SK-N-SH treated with all-trans-retinoic acid at 6 μM for 48 hours (cell line): ENCODE data around the gene MKRN2OS.

Experiments used
- ATAC-seq: fragments of 200-7000 bp; cut with Tn5 transposase; 3 replicates; pipeline ENCODE4 v1.9.1; 2020; ENCODE audit warnings: mild to moderate bottlenecking, moderate library complexity
- ARNTL ChIP-seq: fragments of 450-650 bp; formaldehyde crosslinking; IDR thresholded peaks from 2 replicates; pipeline ENCODE4 v1.5.0; 2020; ENCODE audit warnings: low read depth, mild to moderate bottlenecking, moderate library complexity, borderline replicate concordance
- BACH2 ChIP-seq: fragments of 250-450 bp; sonication (Bioruptor Pico); IDR thresholded peaks from 2 replicates; pipeline ENCODE4 v1.9.0; 2021; ENCODE audit warnings: mild to moderate bottlenecking, borderline replicate concordance
- CSDC2 ChIP-seq: fragments of 250-450 bp; sonication (Bioruptor Pico); IDR thresholded peaks from 2 replicates; pipeline ENCODE4 v1.5.0; 2020; ENCODE audit warnings: mild to moderate bottlenecking, moderate library complexity
- ESRRG ChIP-seq: fragments of 250-450 bp; sonication (Bioruptor Pico); IDR thresholded peaks from 2 replicates; pipeline ENCODE4 v1.6.1; 2021; ENCODE audit warnings: mild to moderate bottlenecking
- GLIS3 ChIP-seq: fragments of 250-450 bp; sonication (Bioruptor Pico); IDR thresholded peaks from 2 replicates; pipeline ENCODE4 v1.5.0; 2020; ENCODE audit warnings: mild to moderate bottlenecking, moderate library complexity
- ISL1 ChIP-seq: fragments of 250-450 bp; sonication (Bioruptor Pico); IDR thresholded peaks from 2 replicates; pipeline ENCODE4 v2.1.2; 2022; ENCODE audit warnings: mild to moderate bottlenecking, moderate library complexity
- OSR1 ChIP-seq: fragments of 250-450 bp; sonication (Bioruptor Pico); IDR thresholded peaks from 2 replicates; pipeline ENCODE4 v1.8.0; 2022; ENCODE audit warnings: moderate library complexity, mild to moderate bottlenecking, inconsistent platforms
- POU6F1 ChIP-seq: fragments of 250-450 bp; sonication (Bioruptor Pico); IDR thresholded peaks from 2 replicates; pipeline ENCODE4 v1.8.0; 2021; ENCODE audit warnings: low read depth, mild to moderate bottlenecking, moderate library complexity, borderline replicate concordance
- PPARA ChIP-seq: fragments of 250-450 bp; sonication (Bioruptor Pico); IDR thresholded peaks from 2 replicates; pipeline ENCODE4 v1.5.0; 2020; ENCODE audit warnings: mild to moderate bottlenecking, borderline replicate concordance
- RARB ChIP-seq: fragments of 250-450 bp; sonication (Bioruptor Pico); IDR thresholded peaks from 2 replicates; pipeline ENCODE4 v1.8.0; 2021; ENCODE audit warnings: mild to moderate bottlenecking, moderate library complexity
- SNAI2 ChIP-seq: fragments of 250-450 bp; sonication (Bioruptor Pico); IDR thresholded peaks from 2 replicates; pipeline ENCODE4 v1.5.0; 2020; ENCODE audit warnings: mild to moderate bottlenecking, moderate library complexity
- TCF4 ChIP-seq: fragments of 250-450 bp; sonication (Bioruptor Pico); IDR thresholded peaks from 2 replicates; pipeline ENCODE4 v1.8.0; 2021; ENCODE audit warnings: mild to moderate bottlenecking, moderate library complexity, borderline replicate concordance
- TOX ChIP-seq: fragments of 250-450 bp; sonication (Bioruptor Pico); IDR thresholded peaks from 2 replicates; pipeline ENCODE4 v1.8.0; 2021; ENCODE audit warnings: mild to moderate bottlenecking, moderate library complexity, borderline replicate concordance
- ZC3H10 ChIP-seq: fragments of 250-450 bp; sonication (Bioruptor Pico); IDR thresholded peaks from 2 replicates; pipeline ENCODE4 v1.5.1; 2021; ENCODE audit warnings: mild to moderate bottlenecking, moderate library complexity
- ZFP3 ChIP-seq: fragments of 250-450 bp; sonication (Bioruptor Pico); IDR thresholded peaks from 2 replicates; pipeline ENCODE4 v1.5.0; 2020; ENCODE audit warnings: mild to moderate bottlenecking, moderate library complexity
- ZFP30 ChIP-seq: fragments of 450-650 bp; formaldehyde crosslinking; IDR thresholded peaks from 2 replicates; pipeline ENCODE4 v1.5.0; 2022; ENCODE audit warnings: mild to moderate bottlenecking, moderate library complexity
- ZNF565 ChIP-seq: fragments of 450-650 bp; formaldehyde crosslinking; conservative IDR thresholded peaks from 2 replicates; pipeline ENCODE4 v1.5.0; 2020; ENCODE audit warnings: low read depth, mild to moderate bottlenecking, moderate library complexity
- ZNF70 ChIP-seq: fragments of 450-650 bp; formaldehyde crosslinking; IDR thresholded peaks from 2 replicates; pipeline ENCODE4 v1.5.0; 2020; ENCODE audit warnings: mild to moderate bottlenecking, moderate library complexity
- ZNF8 ChIP-seq: fragments of 450-650 bp; formaldehyde crosslinking; IDR thresholded peaks from 2 replicates; pipeline ENCODE4 v1.5.0; 2020; ENCODE audit warnings: mild to moderate bottlenecking, moderate library complexity
- TF ChIP-seq, protein P1 (sequence below): fragments of 250-450 bp; sonication (Bioruptor Pico); IDR thresholded peaks from 2 replicates; pipeline ENCODE4 v1.8.0; 2020; ENCODE audit warnings: mild to moderate bottlenecking, moderate library complexity, borderline replicate concordance

MKRN2OS gene

DNA sequence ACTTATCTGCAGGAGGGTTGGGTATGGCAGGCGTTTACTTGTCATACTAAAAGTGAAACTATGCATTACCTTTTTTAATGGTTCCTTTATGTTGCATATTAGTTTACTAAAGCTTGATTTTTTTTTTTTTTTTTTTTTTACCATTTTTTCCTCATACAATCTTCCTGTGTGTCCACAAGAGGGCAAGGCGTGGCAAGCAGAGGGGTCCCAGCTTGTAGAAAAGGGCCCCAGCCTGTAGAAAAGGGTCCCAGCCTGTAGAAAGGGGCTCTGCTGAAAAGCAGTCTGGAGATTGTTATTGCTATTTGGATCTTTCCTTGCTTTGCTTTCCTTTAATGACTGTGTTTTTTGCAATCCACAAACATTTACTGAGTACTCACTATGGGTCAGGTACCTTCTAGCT is 33.4 kb upstream of the MKRN2OS start:
- no peak for ATAC-seq
- TF ChIP-seq ARNTL (CRISPR knock-in tag) (no peak), RARB (CRISPR knock-in tag) (no peak), OSR1 (CRISPR knock-in tag) (no peak), PPARA (CRISPR knock-in tag) (no peak), ESRRG (no peak), ZFP3 (CRISPR knock-in tag) (no peak), CSDC2 (CRISPR knock-in tag) (no peak), TCF4 (no peak), ZFP30 (CRISPR knock-in tag) (no peak), ZNF70 (no peak), BACH2 (CRISPR knock-in tag) (no peak), ISL1 (CRISPR knock-in tag) (no peak), POU6F1 (CRISPR knock-in tag) (no peak)

GRCh38 chr3:12577379-12577778 is 32.1 kb upstream of the MKRN2OS start:
- TF ChIP-seq GLIS3 (CRISPR knock-in tag), result no peak
- TF ChIP-seq SNAI2 (CRISPR knock-in tag), result no peak
- no peak for ATAC-seq

GRCh38 chr3:12574661-12575060 is 29.4 kb upstream of the MKRN2OS start:
- ATAC-seq, result no peak
- TF ChIP-seq TOX (CRISPR knock-in tag), result no peak
- no peak for TF ChIP-seq ARNTL (CRISPR knock-in tag)
- no peak for TF ChIP-seq BACH2 (CRISPR knock-in tag)
- TF ChIP-seq ZNF565 (CRISPR knock-in tag), result no peak
- no peak for TF ChIP-seq PPARA (CRISPR knock-in tag)
- no peak for TF ChIP-seq ZNF70
- TF ChIP-seq GLIS3 (CRISPR knock-in tag), result no peak
- no peak for TF ChIP-seq CSDC2 (CRISPR knock-in tag)

- TF ChIP-seq RARB (CRISPR knock-in tag), result no peak
- no peak for TF ChIP-seq ESRRG
- TF ChIP-seq CSDC2 (CRISPR knock-in tag), result no peak
- TF ChIP-seq POU6F1 (CRISPR knock-in tag), result no peak
- TF ChIP-seq ZNF70, result no peak
- no peak for TF ChIP-seq ZNF565 (CRISPR knock-in tag)
- ATAC-seq, result no peak
Measured at GRCh38 chr3:12574131-12574530, 28.8 kb upstream of the MKRN2OS start.

GRCh38 chr3:12571986-12572385 is 26.7 kb upstream of the MKRN2OS start:
- ATAC-seq, result no peak
- TF ChIP-seq, protein P1, sequence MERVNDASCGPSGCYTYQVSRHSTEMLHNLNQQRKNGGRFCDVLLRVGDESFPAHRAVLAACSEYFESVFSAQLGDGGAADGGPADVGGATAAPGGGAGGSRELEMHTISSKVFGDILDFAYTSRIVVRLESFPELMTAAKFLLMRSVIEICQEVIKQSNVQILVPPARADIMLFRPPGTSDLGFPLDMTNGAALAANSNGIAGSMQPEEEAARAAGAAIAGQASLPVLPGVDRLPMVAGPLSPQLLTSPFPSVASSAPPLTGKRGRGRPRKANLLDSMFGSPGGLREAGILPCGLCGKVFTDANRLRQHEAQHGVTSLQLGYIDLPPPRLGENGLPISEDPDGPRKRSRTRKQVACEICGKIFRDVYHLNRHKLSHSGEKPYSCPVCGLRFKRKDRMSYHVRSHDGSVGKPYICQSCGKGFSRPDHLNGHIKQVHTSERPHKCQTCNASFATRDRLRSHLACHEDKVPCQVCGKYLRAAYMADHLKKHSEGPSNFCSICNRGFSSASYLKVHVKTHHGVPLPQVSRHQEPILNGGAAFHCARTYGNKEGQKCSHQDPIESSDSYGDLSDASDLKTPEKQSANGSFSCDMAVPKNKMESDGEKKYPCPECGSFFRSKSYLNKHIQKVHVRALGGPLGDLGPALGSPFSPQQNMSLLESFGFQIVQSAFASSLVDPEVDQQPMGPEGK (CRISPR knock-in tag), result no peak
- TF ChIP-seq ZFP30 (CRISPR knock-in tag) (no peak), CSDC2 (CRISPR knock-in tag) (no peak), TCF4 (no peak), GLIS3 (CRISPR knock-in tag) (no peak), BACH2 (CRISPR knock-in tag) (no peak), OSR1 (CRISPR knock-in tag) (no peak), ZC3H10 (CRISPR knock-in tag) (no peak), PPARA (CRISPR knock-in tag) (no peak), ZNF70 (no peak)
- TF ChIP-seq, all 23 proteins: peak for 0

GRCh38 chr3:12569836-12570235 is 24.5 kb upstream of the MKRN2OS start:
- ATAC-seq, result no peak
- TF ChIP-seq ESRRG (no peak), ZC3H10 (CRISPR knock-in tag) (no peak), BACH2 (CRISPR knock-in tag) (no peak), POU6F1 (CRISPR knock-in tag) (no peak), ARNTL (CRISPR knock-in tag) (no peak), ZFP30 (CRISPR knock-in tag) (no peak), ZNF70 (no peak), RARB (CRISPR knock-in tag) (no peak), CSDC2 (CRISPR knock-in tag) (no peak), OSR1 (CRISPR knock-in tag) (no peak), PPARA (CRISPR knock-in tag) (no peak), ZNF8 (CRISPR knock-in tag) (no peak), ZNF565 (CRISPR knock-in tag) (no peak), ISL1 (CRISPR knock-in tag) (no peak)
- TF ChIP-seq, protein P1 (CRISPR knock-in tag), result no peak
